ENCODE results near the gene FXYD6.

- TF ChIP-seq, protein P1, sequence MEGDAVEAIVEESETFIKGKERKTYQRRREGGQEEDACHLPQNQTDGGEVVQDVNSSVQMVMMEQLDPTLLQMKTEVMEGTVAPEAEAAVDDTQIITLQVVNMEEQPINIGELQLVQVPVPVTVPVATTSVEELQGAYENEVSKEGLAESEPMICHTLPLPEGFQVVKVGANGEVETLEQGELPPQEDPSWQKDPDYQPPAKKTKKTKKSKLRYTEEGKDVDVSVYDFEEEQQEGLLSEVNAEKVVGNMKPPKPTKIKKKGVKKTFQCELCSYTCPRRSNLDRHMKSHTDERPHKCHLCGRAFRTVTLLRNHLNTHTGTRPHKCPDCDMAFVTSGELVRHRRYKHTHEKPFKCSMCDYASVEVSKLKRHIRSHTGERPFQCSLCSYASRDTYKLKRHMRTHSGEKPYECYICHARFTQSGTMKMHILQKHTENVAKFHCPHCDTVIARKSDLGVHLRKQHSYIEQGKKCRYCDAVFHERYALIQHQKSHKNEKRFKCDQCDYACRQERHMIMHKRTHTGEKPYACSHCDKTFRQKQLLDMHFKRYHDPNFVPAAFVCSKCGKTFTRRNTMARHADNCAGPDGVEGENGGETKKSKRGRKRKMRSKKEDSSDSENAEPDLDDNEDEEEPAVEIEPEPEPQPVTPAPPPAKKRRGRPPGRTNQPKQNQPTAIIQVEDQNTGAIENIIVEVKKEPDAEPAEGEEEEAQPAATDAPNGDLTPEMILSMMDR (IDR thresholded peaks at IDR 0.05), result no peak
- TF ChIP-seq POLR2AphosphoS5 (IDR thresholded peaks at IDR 0.05), result no peak
- TF ChIP-seq POLR2A (IDR thresholded peaks at IDR 0.05), result no peak
These were observed 16.2 kb upstream of the FXYD6 start for GRCh38 chr11:117892651-117893050.

Data from sigmoid colon (tissue), 4 donors.